HG03196 (cell line): Measurements from ENCODE around the gene CHST15.

Experiments used
- ATAC-seq: cut with Tn5 transposase; IDR thresholded peaks from one replicate; pipeline ENCODE4 v1.9.1; 2021; ENCODE audit not compliant: unreplicated experiment

CHST15 gene, protein sequence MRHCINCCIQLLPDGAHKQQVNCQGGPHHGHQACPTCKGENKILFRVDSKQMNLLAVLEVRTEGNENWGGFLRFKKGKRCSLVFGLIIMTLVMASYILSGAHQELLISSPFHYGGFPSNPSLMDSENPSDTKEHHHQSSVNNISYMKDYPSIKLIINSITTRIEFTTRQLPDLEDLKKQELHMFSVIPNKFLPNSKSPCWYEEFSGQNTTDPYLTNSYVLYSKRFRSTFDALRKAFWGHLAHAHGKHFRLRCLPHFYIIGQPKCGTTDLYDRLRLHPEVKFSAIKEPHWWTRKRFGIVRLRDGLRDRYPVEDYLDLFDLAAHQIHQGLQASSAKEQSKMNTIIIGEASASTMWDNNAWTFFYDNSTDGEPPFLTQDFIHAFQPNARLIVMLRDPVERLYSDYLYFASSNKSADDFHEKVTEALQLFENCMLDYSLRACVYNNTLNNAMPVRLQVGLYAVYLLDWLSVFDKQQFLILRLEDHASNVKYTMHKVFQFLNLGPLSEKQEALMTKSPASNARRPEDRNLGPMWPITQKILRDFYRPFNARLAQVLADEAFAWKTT

DNA sequence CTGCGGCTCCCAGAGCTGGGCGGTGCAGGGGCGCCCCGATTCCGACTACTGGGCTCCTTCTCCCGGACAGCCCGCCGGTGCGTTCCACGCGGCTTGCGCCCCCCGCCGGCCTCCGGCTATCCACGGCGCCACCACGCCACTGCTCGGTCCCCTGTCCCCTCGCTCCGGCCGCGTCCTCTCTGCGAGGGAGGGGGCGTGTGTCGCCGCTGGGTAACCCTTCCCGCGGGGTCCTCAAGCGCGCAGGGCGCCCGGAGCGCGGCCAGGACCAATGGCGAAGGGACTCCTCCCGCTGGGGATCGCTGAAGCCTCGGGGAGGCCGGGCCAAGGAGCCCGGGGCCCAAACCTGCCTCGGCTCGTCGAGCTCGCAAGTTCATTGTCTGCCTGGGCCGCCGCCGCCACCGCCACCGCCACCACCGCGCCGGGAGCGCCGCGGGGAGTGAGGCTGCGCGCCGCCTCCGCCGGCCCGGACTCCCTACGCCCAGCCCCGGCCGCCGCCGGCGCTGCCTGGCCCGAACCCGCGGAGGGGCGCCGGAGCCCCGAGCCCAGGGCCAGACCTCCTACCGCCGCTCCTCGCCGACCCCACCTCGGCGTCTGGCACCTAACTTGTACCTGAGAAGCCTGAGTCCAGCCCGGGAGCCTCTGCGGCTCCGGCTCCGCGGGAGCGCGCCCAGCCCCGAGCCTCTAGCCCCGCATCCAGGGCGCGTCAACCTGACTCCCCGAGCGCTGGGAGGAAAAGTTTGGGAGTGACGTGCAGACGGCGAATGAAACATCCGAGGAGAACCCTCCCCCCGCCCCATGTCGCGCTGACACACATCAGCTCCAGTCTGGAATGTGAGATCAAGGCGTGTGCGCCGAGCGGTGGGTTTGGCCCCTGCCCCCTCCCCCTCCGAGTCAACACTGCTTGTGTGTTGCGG, at the start of gene CHST15:
Gene CHST15 (minus strand): TSS at position 739 of the 914 bp plus-strand sequence. CDS start 47,386 bp downstream, outside the sequence.
- no peak for ATAC-seq

DNA sequence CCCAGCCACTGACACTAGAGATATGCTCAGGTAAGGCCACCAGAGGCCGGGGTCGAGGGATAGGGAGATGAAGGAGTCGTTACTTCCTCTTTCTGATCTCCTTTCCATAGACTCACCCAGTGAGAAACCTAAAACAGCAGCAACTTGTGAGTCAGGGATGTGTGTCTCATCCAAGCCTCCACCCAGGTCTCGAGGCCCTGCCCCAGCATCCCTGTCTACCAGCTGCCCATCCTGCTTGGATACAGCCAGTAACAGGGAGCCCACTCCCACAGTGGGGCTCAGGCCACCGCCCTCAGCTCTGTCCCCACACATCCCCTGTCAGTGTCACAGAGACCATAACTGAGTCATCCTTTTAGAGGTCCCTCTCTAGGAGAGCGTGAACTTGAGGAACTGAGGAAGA, 49.6 kb upstream of the CHST15 start:
- no peak for ATAC-seq

DNA sequence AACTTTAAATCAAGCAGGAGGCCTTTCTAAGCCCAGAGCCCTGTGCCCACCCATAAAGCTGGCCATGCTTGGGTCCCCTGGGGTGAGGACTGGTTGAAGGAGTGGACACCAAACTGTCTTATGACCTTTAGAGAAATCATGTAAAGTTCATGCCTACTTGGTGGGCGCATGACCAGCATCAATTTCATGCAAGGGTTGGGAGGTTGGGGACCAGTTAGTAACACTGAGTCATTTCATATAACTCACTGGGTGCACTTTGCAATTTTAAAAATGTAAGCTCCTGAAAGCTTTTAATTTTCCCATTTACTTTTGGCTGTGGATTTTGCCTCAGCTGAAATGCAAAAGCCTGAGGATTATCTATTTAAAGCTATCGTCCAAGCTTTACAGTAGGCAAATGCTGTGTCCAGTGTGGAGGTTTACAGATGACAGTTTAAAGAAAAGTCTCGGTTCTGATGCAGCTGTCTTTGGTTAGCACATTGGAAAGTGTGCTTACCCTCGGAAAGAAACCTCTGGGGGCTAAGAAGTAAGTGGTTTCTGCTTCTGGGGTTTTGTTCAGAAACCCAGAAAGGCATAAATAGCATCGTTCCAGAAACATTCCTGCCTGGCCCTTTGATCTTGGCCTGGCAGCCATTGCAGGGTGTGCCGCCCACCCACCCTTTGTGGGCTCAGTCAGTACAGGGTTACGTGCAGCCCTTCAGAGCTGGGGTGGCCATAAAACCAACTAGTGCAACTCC, 48.8 kb upstream of the CHST15 start:
- no peak for ATAC-seq

DNA sequence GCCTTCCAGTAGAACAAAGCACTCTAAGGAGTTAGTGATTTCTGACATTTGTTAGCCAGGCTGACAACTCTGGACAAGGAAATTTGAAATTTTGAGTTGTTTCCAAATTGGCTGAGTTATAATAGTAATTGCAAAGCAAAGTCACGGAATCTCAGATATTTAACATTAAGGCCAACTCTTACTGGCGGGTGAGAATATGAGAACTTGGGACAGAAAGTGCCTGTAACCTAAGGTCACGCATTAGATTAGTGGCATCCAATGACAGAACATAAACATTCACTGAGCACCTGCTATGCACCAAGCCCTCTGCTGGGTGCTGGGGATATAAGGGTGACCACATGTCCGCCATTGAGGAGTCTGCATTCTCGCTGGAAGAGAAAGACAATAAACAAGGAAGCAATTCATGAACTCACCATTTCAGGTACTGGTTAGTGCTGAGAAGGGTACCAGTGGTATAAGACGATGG, 45.5 kb upstream of the CHST15 start:
- ATAC-seq, result no peak

DNA sequence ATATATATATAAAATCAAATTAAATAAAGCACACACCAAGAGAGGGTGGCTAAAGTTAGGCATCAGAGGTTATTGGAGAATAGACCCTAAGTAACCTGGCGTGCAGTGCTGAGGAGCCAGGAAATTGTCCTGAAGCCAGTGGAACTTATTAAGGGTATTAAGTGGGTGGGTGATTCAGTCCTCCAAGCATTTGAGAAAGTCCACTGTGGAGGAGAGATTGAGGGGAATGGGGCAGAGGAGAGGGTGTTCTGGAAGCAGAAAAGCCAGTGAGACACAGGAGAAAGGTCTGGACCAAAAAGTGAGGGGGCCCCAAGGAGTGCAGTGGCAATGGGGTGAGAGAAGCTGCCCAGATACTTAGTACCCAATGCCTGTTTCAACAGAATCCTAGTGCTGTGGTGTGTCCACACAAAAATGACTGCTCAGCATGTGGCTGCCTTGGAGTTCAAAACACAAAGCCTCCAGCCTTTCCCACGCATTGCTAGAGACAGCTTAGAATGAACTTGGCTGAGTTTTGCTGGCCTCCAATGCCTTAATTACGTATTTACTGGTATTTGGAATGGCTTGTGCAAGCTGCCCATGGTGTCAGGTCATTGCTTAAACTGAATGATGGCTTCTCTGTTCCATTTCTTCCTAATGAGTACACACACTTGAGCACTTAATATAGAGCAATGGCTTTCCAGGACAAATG, 44.9 kb upstream of the CHST15 start:
- ATAC-seq, result no peak

DNA sequence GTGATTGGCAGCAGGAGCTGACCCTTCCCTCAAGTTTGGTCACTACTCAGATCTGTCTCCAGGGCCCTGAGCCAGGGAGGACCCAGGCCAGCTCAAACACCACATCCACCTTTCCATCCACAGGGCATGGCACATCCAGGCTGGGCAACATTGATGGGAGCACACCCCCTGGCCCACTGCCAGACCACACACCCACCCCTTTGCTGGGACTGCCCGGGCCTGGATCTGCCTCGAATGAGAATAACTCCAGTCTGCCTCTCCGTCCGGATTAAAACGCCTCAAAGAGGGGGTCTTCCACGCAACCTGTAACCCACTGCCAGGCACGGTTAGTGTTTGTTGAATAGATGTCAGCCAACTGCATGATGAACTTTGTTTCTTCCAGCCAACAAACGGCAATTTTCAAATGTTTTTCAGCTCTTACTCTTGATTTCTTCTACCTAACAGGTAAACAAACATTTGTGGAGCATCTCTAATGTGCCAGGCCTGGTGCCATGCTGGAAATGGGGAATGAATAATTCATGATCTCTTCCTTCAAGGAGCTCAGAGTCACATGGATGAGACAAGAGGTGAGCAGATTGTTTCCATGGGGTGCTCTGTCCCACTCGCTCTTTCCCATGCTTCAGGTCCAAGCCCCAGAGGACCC, 41.0 kb upstream of the CHST15 start:
- ATAC-seq, result no peak

DNA sequence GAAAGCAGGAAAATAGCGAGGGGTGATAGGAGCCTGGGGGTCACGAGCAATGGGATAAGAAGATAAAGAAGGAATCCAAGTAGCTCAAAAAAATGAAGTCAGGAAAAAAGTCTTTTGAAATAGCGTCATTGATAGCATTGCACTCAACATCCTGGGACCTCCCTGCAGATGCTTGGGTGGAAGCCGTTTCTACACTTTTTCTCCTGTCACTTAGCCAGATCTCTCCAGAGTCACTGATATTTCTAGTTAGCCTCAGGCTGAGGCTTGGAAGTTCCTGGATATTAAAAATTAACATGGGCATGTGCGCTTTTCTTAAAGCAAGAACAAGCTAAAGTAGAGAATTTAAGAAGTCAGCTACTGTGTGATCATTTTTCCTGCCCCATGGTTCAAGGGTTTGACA, 39.5 kb upstream of the CHST15 start:
- no peak for ATAC-seq

DNA sequence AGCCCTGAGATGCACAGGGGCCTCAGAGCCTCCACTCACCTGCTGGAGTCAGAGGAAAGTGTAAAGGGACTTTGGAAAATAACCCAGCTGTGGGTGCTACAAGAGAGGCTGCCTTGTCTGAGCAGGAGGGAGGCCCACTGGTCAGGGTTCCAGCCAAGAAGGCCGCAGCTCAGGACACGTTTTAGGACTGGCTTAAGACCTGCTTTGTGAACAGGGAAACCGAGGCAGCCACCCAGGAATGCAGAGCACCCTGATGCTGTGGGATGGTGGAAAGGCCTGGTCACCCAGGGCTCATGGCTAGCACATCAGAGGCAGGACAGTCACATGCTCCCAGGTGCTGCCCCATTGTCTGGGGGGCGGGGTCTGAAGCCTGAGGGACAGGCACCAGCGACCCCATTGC, 38.9 kb upstream of the CHST15 start:
- no peak for ATAC-seq

DNA sequence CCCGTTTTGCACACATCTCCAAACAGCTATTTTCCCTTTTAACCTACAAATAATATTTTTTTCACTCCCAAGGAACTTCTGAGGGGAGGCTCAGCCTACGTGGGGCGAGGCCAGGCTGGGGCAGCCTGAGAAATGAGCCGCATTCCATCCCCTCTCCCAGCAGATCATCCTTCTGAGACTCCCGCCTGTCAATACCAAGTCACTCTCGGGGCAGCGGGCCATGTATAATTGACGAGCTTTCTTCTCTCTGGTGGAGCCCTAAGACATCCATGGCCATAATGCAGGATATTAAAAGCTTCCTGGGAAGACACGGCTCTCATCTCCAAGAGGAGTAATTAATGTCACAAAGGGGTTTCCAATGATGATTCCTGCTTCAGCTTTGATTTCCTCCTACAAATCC, 37.8 kb upstream of the CHST15 start:
- ATAC-seq, result no peak

DNA sequence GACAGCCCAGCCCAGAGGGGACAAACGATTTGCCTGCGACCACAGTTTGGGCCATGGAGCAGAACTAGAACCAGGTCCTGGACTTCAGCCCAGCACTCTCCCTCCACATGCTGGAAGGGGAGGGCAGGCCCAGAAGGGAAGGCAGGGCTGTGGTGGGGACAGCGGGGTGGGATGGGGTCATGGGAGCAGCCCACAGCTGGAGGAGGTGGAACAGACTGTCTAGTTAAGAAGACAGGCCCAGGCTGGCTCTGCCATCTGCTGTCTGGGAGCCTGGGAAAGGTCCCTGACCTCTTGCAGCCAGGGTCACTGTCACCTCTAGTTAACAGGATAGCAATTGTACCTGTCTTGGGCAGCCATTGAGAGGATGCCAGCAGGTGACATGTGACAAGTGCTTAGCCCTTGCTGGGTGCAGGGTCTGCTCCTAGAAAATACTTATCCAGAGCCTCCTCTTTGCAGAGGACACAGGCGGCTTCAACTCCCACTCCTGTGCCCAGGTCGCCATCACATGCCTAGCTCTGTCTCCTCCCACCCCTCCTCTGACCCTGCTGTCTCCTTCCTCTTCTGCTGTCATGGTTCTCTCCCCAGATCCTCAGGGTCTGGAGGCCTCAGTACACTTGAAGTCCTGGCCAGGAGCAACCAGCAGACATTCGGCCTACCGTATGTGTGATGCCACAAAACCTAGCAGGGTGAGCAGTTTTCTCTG, 37.0 kb upstream of the CHST15 start:
- ATAC-seq, result no peak

DNA sequence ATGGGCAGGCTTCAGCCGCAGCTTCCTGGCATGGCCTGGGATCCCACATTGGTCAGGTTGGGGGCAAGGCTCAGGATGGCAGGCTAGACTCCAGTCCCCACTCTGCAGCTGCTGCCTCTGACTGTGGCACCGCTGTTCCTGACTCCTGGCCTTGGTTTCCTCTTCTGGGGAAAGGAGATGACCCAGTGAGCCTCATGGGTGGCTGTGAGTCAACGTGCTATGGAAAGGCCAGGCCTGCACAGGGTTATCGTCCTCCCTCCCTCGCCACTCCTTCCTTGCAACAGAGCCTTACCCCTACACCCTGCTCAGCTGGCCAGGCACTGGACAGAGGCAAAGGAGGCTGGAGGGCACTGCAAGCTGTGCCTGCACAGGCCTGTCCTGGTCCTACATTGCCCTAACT, 36.1 kb upstream of the CHST15 start:
- ATAC-seq, result no peak

DNA sequence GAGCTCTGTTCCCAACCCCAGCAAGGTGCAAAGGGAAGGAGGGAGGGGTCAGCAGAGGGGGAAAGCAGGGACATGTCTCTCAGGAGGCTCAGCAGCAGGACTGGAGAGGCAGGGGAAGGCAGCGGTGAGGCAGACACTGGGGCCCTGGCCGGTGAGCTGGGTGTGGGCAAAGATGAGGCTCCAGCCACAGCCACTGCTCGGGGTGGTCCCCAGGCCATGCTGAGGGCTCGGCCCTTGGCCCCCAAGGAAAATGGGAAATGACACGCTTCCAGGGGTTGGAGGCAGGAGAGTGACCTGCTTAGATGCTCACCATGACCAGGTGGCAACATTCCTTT, 35.4 kb upstream of the CHST15 start:
- ATAC-seq, result no peak

DNA sequence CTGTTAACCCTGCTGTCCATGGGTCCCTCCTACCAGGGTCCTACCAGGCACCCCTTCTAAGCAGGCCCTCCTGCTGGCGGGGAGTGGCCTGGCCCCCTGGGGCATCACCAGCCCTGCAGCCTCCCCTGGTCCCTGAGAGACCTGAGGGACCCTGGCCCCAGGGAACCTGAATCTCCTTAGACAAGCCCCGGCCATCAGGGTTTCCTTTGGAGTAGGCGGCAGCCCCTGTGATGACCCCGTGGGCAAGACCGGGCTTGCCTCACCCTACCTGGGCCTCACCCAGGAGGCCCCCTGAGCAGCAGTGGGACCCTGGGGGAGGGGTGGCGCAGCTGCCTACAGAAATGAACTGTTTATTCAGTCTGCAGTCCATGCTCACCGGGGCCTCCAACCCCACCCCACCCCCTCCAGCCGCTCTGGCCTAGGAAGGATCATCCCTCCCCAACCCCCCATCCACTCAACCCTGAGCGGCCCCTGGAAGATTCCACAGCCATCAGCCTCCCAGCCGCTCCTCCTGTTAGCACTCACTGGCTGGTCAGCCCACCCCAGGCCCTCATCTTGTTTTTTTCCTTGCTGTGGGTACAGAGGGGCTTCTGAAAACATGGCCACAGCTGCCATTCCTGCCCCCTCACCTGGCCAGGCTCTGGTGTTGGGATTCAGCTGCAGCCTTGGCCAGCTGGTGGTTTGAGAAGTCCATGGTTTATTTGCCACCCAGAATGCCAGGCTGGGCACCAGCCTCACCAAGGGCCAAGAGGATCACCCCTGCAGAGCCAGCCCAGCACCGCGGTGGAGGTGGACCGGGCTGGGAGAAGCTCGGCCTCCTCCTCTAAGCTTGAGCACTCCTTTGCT, 34.8 kb upstream of the CHST15 start:
- no peak for ATAC-seq

DNA sequence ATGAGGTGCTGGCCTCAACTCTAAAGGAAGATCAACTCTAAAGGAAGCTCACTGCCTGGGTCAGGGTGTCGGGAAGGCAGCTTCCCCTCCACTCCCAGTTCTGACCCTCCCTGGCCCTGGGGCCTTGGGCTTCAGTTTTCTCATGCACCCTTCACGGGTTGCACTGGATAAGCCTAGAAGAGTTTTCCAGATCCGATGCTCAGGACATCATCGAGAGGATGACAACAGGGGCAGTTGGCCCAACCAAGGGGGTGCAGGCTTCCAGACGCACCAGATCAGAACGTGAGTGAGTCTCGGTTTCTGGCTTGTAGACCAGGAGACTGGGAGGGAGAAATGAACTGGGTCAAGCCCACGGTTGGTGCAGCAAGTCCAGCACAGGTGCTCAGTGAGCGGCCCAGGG, 34.2 kb upstream of the CHST15 start:
- ATAC-seq, result no peak

DNA sequence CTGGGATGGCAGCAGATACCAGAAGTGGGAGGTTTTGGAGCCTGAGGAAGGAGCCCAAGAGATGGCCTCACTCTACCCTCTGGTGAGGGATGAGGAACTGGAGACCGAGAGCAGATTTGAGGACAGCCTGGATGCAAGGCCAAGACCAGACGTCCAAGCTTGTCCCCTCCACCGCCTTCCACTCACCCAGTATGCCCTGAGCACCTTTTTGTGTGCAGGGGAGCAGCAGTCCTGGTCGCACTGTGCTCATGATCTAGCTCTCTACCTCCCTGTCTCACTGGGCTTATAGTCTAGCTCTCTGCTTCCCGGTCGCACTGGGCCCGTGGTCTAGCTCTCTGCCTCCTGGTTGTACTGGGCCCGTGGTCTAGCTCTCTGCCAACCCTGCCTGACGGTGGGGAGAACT, 33.6 kb upstream of the CHST15 start:
- ATAC-seq, result no peak

DNA sequence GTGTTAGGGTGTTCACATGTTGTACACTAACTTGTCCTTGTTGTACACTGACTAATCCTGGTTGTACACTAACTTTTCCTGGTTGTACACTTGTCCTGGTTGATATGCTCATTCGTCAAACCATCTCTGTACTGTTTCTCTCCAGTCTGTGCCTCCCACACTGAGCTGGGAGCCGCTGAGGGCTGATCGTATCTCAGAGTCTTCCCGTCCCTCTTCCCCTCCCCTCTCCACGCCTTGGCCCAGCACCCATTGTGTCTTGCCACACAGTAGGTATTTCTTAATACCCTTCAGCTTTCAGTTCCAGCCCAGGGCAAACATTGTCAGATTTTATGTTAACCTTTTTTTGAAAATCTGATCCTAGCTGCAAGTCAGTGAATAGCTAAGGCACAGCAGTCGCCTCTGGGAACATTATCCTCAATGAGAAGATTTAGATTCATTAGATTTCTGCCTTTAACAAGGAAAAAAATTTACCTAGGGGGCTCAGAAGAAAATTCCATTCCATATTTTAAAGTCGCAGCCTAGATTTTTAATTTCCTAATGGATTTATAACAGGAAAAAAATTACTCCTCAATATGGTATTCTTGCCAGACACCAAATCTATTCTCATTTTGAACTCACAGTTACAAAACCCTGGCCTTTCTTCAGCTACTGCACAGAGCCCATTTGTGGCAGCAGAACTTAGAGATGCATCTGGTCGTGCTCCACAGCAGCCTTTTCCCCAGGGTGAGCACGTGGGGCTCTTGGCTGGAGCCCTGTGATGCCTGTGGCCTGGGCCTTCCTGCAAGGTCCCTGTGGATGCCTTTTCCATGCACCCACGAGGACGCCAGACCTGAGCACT, 33.0 kb upstream of the CHST15 start:
- ATAC-seq, result no peak

DNA sequence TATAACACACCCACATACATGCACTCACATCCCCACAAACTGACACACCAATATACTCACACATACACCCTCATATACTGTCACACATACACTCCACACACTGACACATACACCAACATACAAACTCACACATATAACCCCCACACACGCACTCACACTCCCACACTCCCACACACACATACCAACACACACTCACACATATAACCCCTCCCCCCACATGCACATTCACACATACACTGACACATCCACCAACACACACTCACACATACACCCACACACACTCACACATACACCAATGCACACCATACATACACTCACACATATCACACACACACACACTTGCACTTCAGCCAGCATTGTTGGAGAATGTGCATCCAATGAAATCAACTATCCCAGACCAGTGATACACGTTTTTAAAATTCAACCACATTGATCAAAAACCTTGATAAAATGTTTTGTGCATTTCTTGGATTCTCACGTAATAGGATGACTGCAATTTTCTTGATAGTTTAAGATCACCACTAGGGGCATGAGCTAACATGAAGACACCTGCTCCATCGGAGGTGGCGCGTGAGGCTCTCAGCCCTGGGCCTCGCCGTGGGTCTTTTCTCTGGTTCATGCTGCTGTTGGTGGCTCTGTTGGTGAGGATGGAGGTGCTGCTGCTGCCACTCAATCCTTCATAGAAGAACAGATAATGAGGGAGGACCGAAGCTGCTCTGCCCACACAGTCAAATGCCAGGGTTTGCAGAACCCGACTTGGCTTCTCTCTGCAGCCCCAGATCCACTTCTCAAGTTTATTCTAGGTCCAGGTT, 32.1 kb upstream of the CHST15 start:
- ATAC-seq, result no peak
